RWPE2 (cell line): ENCODE measurements around the gene SLC15A4.

Experiments used
- ATAC-seq: fragments of 200-7000 bp; cut with Tn5 transposase; 3 replicates; pipeline ENCODE4 v1.9.1; 2021; ENCODE audit warnings: low read depth
- DNase-seq: peaks from one replicate; pipeline ENCODE4 v3.0.0-alpha.2; 2020; ENCODE audit warnings: low spot score
- H3K27ac ChIP-seq: fragments of 450-650 bp; 2 replicates; pipeline ENCODE4 v1.5.1; 2017; ENCODE audit warnings: mild to moderate bottlenecking; ENCODE audit not compliant: poor library complexity, severe bottlenecking
- H3K27me3 ChIP-seq: fragments of 250-450 bp; sonication (Bioruptor Pico); 2 replicates; pipeline ENCODE4 v1.5.1; 2021; ENCODE audit warnings: mild to moderate bottlenecking, moderate library complexity; ENCODE audit not compliant: insufficient read depth, poor library complexity, severe bottlenecking
- H3K36me3 ChIP-seq: fragments of 250-450 bp; sonication (Bioruptor Pico); 2 replicates; pipeline ENCODE4 v1.5.1; 2020; ENCODE audit warnings: low read depth, mild to moderate bottlenecking, moderate library complexity
- H3K4me1 ChIP-seq: fragments of 250-450 bp; sonication (Bioruptor Pico); 2 replicates; pipeline ENCODE4 v1.5.1; 2021; ENCODE audit warnings: mild to moderate bottlenecking, moderate library complexity; ENCODE audit not compliant: insufficient read depth, poor library complexity, severe bottlenecking
- H3K4me3 ChIP-seq: fragments of 250-450 bp; sonication (Bioruptor Pico); 2 replicates; pipeline ENCODE4 v1.5.1; 2021; ENCODE audit warnings: mild to moderate bottlenecking, moderate library complexity; ENCODE audit not compliant: severe bottlenecking
- H3K9me3 ChIP-seq: fragments of 250-450 bp; sonication (Bioruptor Pico); 2 replicates; pipeline ENCODE4 v1.5.1; 2021; ENCODE audit warnings: mild to moderate bottlenecking, moderate library complexity; ENCODE audit not compliant: severe bottlenecking
- CTCF ChIP-seq: fragments of 450-650 bp; IDR thresholded peaks from one replicate; pipeline ENCODE4 v1.5.1; 2017; ENCODE audit warnings: mild to moderate bottlenecking, moderate library complexity; ENCODE audit not compliant: poor library complexity, severe bottlenecking

SLC15A4 gene

GRCh38 chr12:128791395-128792322 lies 32.1 kb downstream of the SLC15A4 start:
- Histone ChIP-seq H3K36me3 (peaks cover 42% of the 10 kb centered on the region), H3K27me3 (no peaks in the 10 kb centered on the region), H3K4me1 (no peaks in the 10 kb centered on the region), H3K4me3 (no peak overlapping the region), H3K27ac (no peak overlapping the region), H3K9me3 (no peaks in the 10 kb centered on the region)
- TF ChIP-seq CTCF: no peak
- no peak for ATAC-seq
- no peak for DNase-seq

- DNase-seq (no peak), ATAC-seq (no peak)
- Histone ChIP-seq H3K9me3 (no peaks in the 10 kb centered on the region), H3K4me1 (no peaks in the 10 kb centered on the region), H3K27ac (no peak overlapping the region), H3K4me3 (no peak overlapping the region), H3K36me3 (peaks cover 36% of the 10 kb centered on the region), H3K27me3 (no peaks in the 10 kb centered on the region)
- no peak for TF ChIP-seq CTCF
These were observed 32.9 kb downstream of the SLC15A4 start for GRCh38 chr12:128790653-128791373.

- no peak overlapping the region for H3K27ac ChIP-seq
- ATAC-seq (no peak), DNase-seq (no peak)
- no peaks in the 10 kb centered on the region for H3K27me3 ChIP-seq
- no peak overlapping the region for H3K4me3 ChIP-seq
- TF ChIP-seq CTCF: no peak
- H3K4me1 ChIP-seq: no peaks in the 10 kb centered on the region
- H3K36me3 ChIP-seq: peaks cover 30% of the 10 kb centered on the region
- H3K9me3 ChIP-seq: no peaks in the 10 kb centered on the region
These were observed 33.5 kb downstream of the SLC15A4 start for GRCh38 chr12:128790221-128790620.

GRCh38 chr12:128789356-128789929 lies 34.3 kb downstream of the SLC15A4 start:
- DNase-seq (no peak), ATAC-seq (no peak)
- H3K27me3 ChIP-seq: no peaks in the 10 kb centered on the region
- H3K4me3 ChIP-seq: no peak overlapping the region
- H3K27ac ChIP-seq: no peak overlapping the region
- H3K4me1 ChIP-seq: no peaks in the 10 kb centered on the region
- H3K36me3 ChIP-seq: peaks cover 22% of the 10 kb centered on the region
- TF ChIP-seq CTCF: no peak
- no peaks in the 10 kb centered on the region for H3K9me3 ChIP-seq
